Transverse colon (tissue), 4 donors: ENCODE measurements around the gene FAM107B. TPM values are rescaled to one million over a fixed set of nuclear protein-coding genes. Genes with fewer than 3 reads are reported as not detected.
"Not testable (repeated sequence)": the region's sequence is repeated elsewhere in the genome, so short reads cannot be mapped to it uniquely, and the experiment has no call there.

Experiments
- DNase-seq: peaks from one replicate; pipeline ENCODE4 v3.0.0-alpha.2; 2019
- H3K27ac ChIP-seq, 4 donors: fragments of 200-600 bp; sonication (generic); 2 replicates each; pipeline ENCODE4 v1.5.1; 2016 to 2018; ENCODE audit warnings: inconsistent platforms in 4 of 4
- H3K27me3 ChIP-seq: fragments of 200-600 bp; sonication (generic); 2 replicates; pipeline ENCODE4 v1.5.1; 2017; ENCODE audit warnings: inconsistent platforms
- H3K36me3 ChIP-seq, 4 donors: fragments of 200-600 bp; sonication (generic); 2 replicates each; pipeline ENCODE4 v1.5.1; 2017 to 2019; ENCODE audit warnings: inconsistent platforms in 4 of 4
- H3K4me1 ChIP-seq, 4 donors: fragments of 200-600 bp; sonication (generic); 2 replicates each; pipeline ENCODE4 v1.5.1; 2017 to 2020; ENCODE audit warnings: inconsistent platforms in 4 of 4
- H3K4me3 ChIP-seq, 4 donors: fragments of 200-600 bp; sonication (generic); 1 replicate in 1 of 4; 2 replicates in 3 of 4; pipeline versions ENCODE4 v1.5.1 to v1.6.1; 2017 to 2019; ENCODE audit warnings: inconsistent platforms in 4 of 4
- H3K9me3 ChIP-seq, 2 donors: fragments of 200-600 bp; sonication (generic); 2 replicates each; pipeline ENCODE4 v1.5.1; 2017 to 2019; ENCODE audit warnings: inconsistent platforms in 2 of 2
- CTCF ChIP-seq, 5 experiments: fragments of 200-600 bp in 3 of 5; fragments of 450-650 bp in 2 of 5; sonication (generic) in 3 of 5; IDR thresholded peaks; 1 replicate in 2 of 5; 2 replicates in 3 of 5; pipeline ENCODE4 v1.5.1; 2016 to 2017; ENCODE audit warnings: antibody characterized with exemption in 5 of 5, inconsistent platforms in 3 of 5, mild to moderate bottlenecking in 2 of 5, moderate library complexity in 1 of 5
- EP300 ChIP-seq: sonication (generic); formaldehyde crosslinking; IDR thresholded peaks from one replicate; pipeline ENCODE4 v1.6.1; 2017; ENCODE audit warnings: antibody characterized with exemption, low read depth
- POLR2A ChIP-seq: fragments of 450-650 bp; IDR thresholded peaks from one replicate; pipeline ENCODE4 v1.6.1; 2016; ENCODE audit warnings: antibody characterized with exemption, mild to moderate bottlenecking, moderate library complexity
- POLR2AphosphoS5 ChIP-seq, 3 donors: sonication (generic); formaldehyde crosslinking; IDR thresholded peaks; one replicate each; pipeline ENCODE4 v1.6.1; 2016; ENCODE audit warnings: antibody characterized with exemption in 3 of 3
- WGBS, 2 donors: methylation state at CpG; one replicate each; pipeline ENCODE4 v1.1.5; 2018; ENCODE audit warnings: low coverage in 1 of 2; 5-methylcytosine and 5-hydroxymethylcytosine counted together
- in situ Hi-C, 4 donors: fragments of 200-750 bp; cut with MboI; loops; one replicate each; pipeline versions ENCODE4 v1.15.0 to v1.15.1; 2017; ENCODE audit warnings: low sequenced_read_pairs in 3 of 4, low pct_ligation_motif_present in 1 of 4, low pct_unique_long_range_greater_than_20kb in 1 of 4
- intact Hi-C: fragments of 100-400 bp; cut with DNase I; formaldehyde crosslinking; loops from one replicate; pipeline ENCODE4 v1.15.1; 2023; ENCODE audit warnings: low total_unique reads
- total RNA-seq, 4 donors: library from RNA; depleted of rRNA; stranded (reverse); fragments of >200 nt; gene quantifications; one replicate each; pipeline ENCODE4 v1.1.0, GENCODE V29; 2016

Gene FAM107B
- total RNA-seq, 4 donors from 2014 or later: 23.9 to 71.0 (median 52.8) TPM

GRCh38 chr10:14645239-14645960 is 129.3 kb downstream of the FAM107B start:
- Histone ChIP-seq H3K27me3 (no peaks in the 10 kb centered on the region), H3K4me3 (no peak overlapping the region), H3K27ac (no peak overlapping the region), H3K9me3 (no peaks in the 10 kb centered on the region), H3K4me1 (peaks cover 10 to 21% (median 15%) of the 10 kb centered on the region in 4 donors), H3K36me3 (no peaks in the 10 kb centered on the region)
- in situ Hi-C loops (no loop called here), intact Hi-C loops (no loop called here)
- TF ChIP-seq POLR2A: no peak
- TF ChIP-seq CTCF (IDR thresholded peaks at IDR 0.05): no peak
- whole genome bisulfite sequencing, 2 donors: 64 to 79% methylated on average over 5 to 6 of the region's 6 CpGs
- DNase-seq: no peak

- TF ChIP-seq CTCF (IDR thresholded peaks at IDR 0.05) (no peak), EP300 (no peak), POLR2AphosphoS5 (IDR thresholded peaks at IDR 0.05) (no peak), POLR2A (no peak)
- WGBS, 2 donors: 56% methylated on average over 3 of the region's 3 CpGs
- Histone ChIP-seq H3K9me3 (no peaks in the 10 kb centered on the region), H3K27ac (no peak overlapping the region), H3K4me1 (peaks cover 0 to 6% (median 0%) of the 10 kb centered on the region in 4 donors), H3K36me3 (no peaks in the 10 kb centered on the region), H3K27me3 (no peaks in the 10 kb centered on the region), H3K4me3 (no peak overlapping the region)
- no peak for DNase-seq
- intact Hi-C loops (no loop called here), in situ Hi-C loops (no loop called here)
Observed at GRCh38 chr10:14639637-14640036, 135.1 kb downstream of the FAM107B start.

- Histone ChIP-seq H3K4me1 (peaks cover 0 to 6% (median 0%) of the 10 kb centered on the region in 4 donors), H3K9me3 (no peaks in the 10 kb centered on the region), H3K36me3 (no peaks in the 10 kb centered on the region), H3K27ac (no peak overlapping the region), H3K27me3 (no peaks in the 10 kb centered on the region), H3K4me3 (no peak overlapping the region)
- intact Hi-C loops: no loop called here
- 71 to 77% methylated on average over 7 of the region's 7 CpGs for WGBS, 2 donors
- in situ Hi-C loops: no loop called here
- TF ChIP-seq POLR2A (no peak), EP300 (no peak), CTCF (IDR thresholded peaks at IDR 0.05) (no peak), POLR2AphosphoS5 (IDR thresholded peaks at IDR 0.05) (no peak)
- no peak for DNase-seq
Observed at GRCh38 chr10:14635043-14635710, 139.5 kb downstream of the FAM107B start.

GRCh38 chr10:14634572-14634971 is 140.1 kb downstream of the FAM107B start:
- DNase-seq, H3K36me3 ChIP-seq: not testable (repeated sequence)

More at GRCh38 chr10:14634572-14634971, 140.1 kb downstream of the FAM107B start:
- H3K27ac ChIP-seq, H3K4me1 ChIP-seq, H3K9me3 ChIP-seq, intact Hi-C loops, H3K27me3 ChIP-seq, H3K4me3 ChIP-seq, in situ Hi-C loops: not testable (repeated sequence)
- 60 to 83% methylated on average over 1 to 5 of the region's 5 CpGs for WGBS, 2 donors
